IMR-90 (cell line): Measurements from ENCODE around the gene PABPN1. TPM values are rescaled to one million over a fixed set of nuclear protein-coding genes. Genes with fewer than 3 reads are reported as not detected.

Experiments
- CHD1 ChIP-seq: IDR thresholded peaks from 2 replicates; pipeline ENCODE4 v1.6.1; 2012; ENCODE audit warnings: low read depth, low read length, improper control_type of control experiment
- FOS ChIP-seq: fragments of 150-350 bp; IDR thresholded peaks from 2 replicates; pipeline ENCODE4 v1.6.1; 2016; ENCODE audit warnings: low read depth, low read length
- polyA plus RNA-seq, 3 experiments: library from polyadenylated mRNA; depleted of rRNA; stranded (reverse); fragments of >200 nt; gene quantifications; 2 replicates each; pipeline ENCODE4 v1.2.3, GENCODE V29; 2012; ENCODE audit warnings: low replicate concordance in 1 of 3
- total RNA-seq: library from RNA; depleted of rRNA; stranded (reverse); fragments of >200 nt; gene quantifications from 2 replicates; pipeline ENCODE4 v1.2.3, GENCODE V29; 2012

PABPN1 gene
- total and polyA plus RNA-seq, 2 of the 4 experiments (the other 2 are of a cell fraction) = 104 to 211 TPM

DNA sequence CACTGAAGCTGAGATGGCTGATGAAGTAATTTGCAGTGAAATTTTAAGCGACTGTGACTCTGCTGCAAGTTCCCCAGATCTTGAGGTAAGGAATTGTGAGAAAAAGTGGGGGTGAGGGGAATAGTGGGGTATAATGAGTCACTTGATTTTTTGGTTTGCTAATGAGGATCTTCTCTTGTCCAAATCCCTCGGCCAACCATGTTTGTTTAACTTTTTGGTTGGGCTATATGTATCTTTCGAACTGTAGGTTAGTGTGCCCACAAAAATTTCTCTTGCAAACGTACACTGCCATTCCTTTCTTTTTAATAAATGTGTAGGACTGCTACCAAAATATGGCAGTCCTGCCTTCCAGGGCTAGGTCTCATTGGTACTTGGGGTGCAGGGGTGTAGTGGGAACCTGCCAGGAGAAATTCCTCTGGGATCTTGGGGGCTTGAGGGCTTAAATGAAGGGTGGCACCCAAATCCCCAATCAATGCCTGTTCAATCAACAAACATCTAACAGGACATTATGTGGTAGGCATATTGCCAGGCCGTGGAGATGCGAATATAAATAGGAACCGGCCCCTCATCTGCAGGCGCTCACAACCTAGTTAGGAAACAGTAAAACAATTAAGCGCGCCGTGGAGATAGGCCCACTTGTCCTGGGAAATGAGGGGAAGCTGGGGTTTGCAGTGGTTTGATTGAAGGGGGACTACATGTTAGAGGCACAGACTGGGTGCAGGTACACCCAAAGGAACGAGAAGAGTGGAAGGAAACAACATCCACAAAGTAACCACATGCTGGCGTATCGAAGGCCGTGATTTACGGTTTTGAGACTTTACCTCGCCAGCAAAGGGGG is 1.3 kb upstream of the PABPN1 start (continued):
- TF ChIP-seq CHD1 (no peak), FOS (no peak)
